H1 (cell line): ENCODE results near the gene RASGEF1C. TPM values are rescaled to one million over a fixed set of nuclear protein-coding genes. Genes with fewer than 3 reads are reported as not detected.

Experiments
- CREB1 ChIP-seq: IDR thresholded peaks from 2 replicates; pipeline ENCODE4 v1.6.1; 2012; ENCODE audit warnings: inconsistent platforms
- GABPA ChIP-seq: IDR thresholded peaks from 2 replicates; pipeline ENCODE4 v1.6.1; 2011; ENCODE audit warnings: mild to moderate bottlenecking, low read length, moderate library complexity, borderline replicate concordance; ENCODE audit not compliant: insufficient read depth
- SIN3A ChIP-seq, 2 experiments: IDR thresholded peaks in 1 of 2; conservative IDR thresholded peaks in 1 of 2; 2 replicates each; pipeline ENCODE4 v1.6.1; 2011 to 2012; ENCODE audit warnings: low read length in 2 of 2, improper control_type of control experiment in 1 of 2, low read depth in 1 of 2, mild to moderate bottlenecking in 1 of 2
- SIRT6 ChIP-seq: IDR thresholded peaks from one replicate; pipeline ENCODE4 v1.7.1; 2012; ENCODE audit warnings: low read length, inconsistent platforms
- polyA plus RNA-seq, 7 experiments: library from polyadenylated mRNA; depleted of rRNA in 3 of 7; stranded (reverse) in 5 of 7; unstranded in 2 of 7; fragments of >200 nt in 5 of 7; fragments of 200-250 nt in 2 of 7; gene quantifications; 1 replicate in 5 of 7; 2 replicates in 1 of 7; 4 replicates in 1 of 7; pipeline versions ENCODE4 v1.2.1 to v1.2.3, GENCODE V29; 2011 to 2013; ENCODE audit warnings: missing spikeins in 2 of 7, mixed read lengths in 2 of 7
- total RNA-seq: library from RNA; stranded (reverse); fragmentation: NEBNext Ultra II Directional; extraction: Animal tissue kit (Norgen Biotek cat#: 25700); gene quantifications from 2 replicates; pipeline ENCODE4 v1.2.1, GENCODE V29; 2021

Gene RASGEF1C
- total and polyA plus RNA-seq, 2 of the 8 experiments (the other 6 are each of a cell fraction or from before 2014, with no cell fraction given), result 0.26 to 0.61 TPM

DNA sequence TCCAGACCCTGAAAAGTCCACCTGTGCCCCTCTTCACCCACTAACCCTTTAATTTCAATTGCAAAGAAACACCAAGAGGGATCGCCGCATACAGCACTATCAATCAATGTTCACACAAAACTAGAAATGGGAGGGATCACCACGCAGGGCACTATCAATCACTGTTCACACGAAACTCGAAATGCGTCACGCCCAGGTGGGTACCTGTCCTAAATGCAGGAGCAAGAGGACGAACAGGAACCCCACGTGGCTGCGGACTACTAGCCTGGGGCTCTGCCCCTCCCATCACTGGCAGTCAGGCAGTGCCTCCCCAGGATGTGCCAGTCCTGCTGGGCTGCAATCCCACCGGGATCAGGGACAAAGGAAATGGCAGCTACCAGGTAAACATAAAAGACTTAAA is 28.2 kb downstream of the RASGEF1C start (continued):
- TF ChIP-seq SIN3A (conservative IDR thresholded peaks at IDR 0.05 in 1 of 2, IDR thresholded peaks at IDR 0.05 in 1 of 2; ENCODE audit: low read depth in 1 of 2, low read length in 2 of 2) (no peak), CREB1 (no peak), SIRT6 (no peak), GABPA (no peak)
- TF ChIP-seq, all 59 proteins: peak for 0
